GM19025 (cell line): ENCODE measurements around the gene MATN3.

Experiments used
- ATAC-seq: cut with Tn5 transposase; IDR thresholded peaks from one replicate; pipeline ENCODE4 v1.9.1; 2021; ENCODE audit warnings: mild to moderate bottlenecking, low read depth, moderate library complexity; ENCODE audit not compliant: unreplicated experiment

The MATN3 gene

DNA sequence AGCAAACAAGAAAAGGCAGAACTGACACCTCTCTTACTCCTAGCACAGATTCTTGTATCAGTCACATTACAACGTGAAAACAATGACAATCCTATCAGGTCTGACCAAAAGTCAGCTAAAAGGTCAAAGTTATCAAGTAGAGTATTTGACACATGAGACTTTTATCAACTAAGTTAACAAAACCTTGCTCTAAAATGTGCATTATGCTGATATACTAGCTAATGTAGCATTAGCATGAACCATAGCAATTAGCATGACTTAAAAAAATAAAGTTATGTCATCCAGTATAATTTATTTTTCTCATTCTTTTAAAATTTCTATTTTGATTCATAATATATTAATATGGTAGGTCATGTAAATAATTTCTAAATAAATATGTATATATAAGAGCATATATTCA is 69.3 kb downstream of the MATN3 start:
- ATAC-seq = no peak

GRCh38 chr2:19942199-19942598 is 70.3 kb downstream of the MATN3 start:
- ATAC-seq = no peak
